HG03103 (cell line): Measurements from ENCODE around the gene SLC34A2.
"Not testable (repeated sequence)": the region's sequence is repeated elsewhere in the genome, so short reads cannot be mapped to it uniquely, and the experiment has no call there.

Experiments used
- ATAC-seq: cut with Tn5 transposase; IDR thresholded peaks from one replicate; pipeline ENCODE4 v1.9.1; 2021; ENCODE audit warnings: low read depth; ENCODE audit not compliant: unreplicated experiment

The SLC34A2 gene

GRCh38 chr4:25658357-25658771 lies 2.7 kb downstream of the SLC34A2 start:
- ATAC-seq: no peak

GRCh38 chr4:25658777-25659176 lies 3.1 kb downstream of the SLC34A2 start:
- ATAC-seq: no peak

GRCh38 chr4:25661441-25661840 lies 5.8 kb downstream of the SLC34A2 start:
- not testable (repeated sequence) for ATAC-seq

- ATAC-seq: no peak
Observed at GRCh38 chr4:25662306-25662705, 6.7 kb downstream of the SLC34A2 start.

- ATAC-seq: no peak
Observed at GRCh38 chr4:25663781-25664180, 8.1 kb downstream of the SLC34A2 start.

- no peak for ATAC-seq
Observed at GRCh38 chr4:25666031-25666630, 10.5 kb downstream of the SLC34A2 start.

- ATAC-seq: no peak
Observed at GRCh38 chr4:25667931-25668557, 12.4 kb downstream of the SLC34A2 start.

GRCh38 chr4:25670991-25671390 lies 15.3 kb downstream of the SLC34A2 start:
- ATAC-seq: no peak

GRCh38 chr4:25672756-25673155 lies 17.1 kb downstream of the SLC34A2 start:
- ATAC-seq: no peak

GRCh38 chr4:25674386-25674785 lies 18.7 kb downstream of the SLC34A2 start:
- no peak for ATAC-seq

GRCh38 chr4:25676221-25676620 lies 20.6 kb downstream of the SLC34A2 start:
- ATAC-seq: no peak

GRCh38 chr4:25677157-25677556 lies 21.5 kb downstream of the SLC34A2 start:
- ATAC-seq: no peak

- ATAC-seq: no peak
Observed at GRCh38 chr4:25677943-25678342, 22.3 kb downstream of the SLC34A2 start.

GRCh38 chr4:25687773-25688172 lies 32.1 kb downstream of the SLC34A2 start:
- no peak for ATAC-seq

GRCh38 chr4:25694466-25694865 lies 38.8 kb downstream of the SLC34A2 start:
- no peak for ATAC-seq

GRCh38 chr4:25696409-25696808 lies 40.8 kb downstream of the SLC34A2 start:
- ATAC-seq: no peak

- no peak for ATAC-seq
Observed at GRCh38 chr4:25697516-25697915, 41.9 kb downstream of the SLC34A2 start.

- ATAC-seq: no peak
Observed at GRCh38 chr4:25700661-25701060, 45.0 kb downstream of the SLC34A2 start.

- no peak for ATAC-seq
Observed at GRCh38 chr4:25702848-25703247, 47.2 kb downstream of the SLC34A2 start.

- ATAC-seq: no peak
Observed at GRCh38 chr4:25703731-25704388, 48.2 kb downstream of the SLC34A2 start.

GRCh38 chr4:25704516-25704915 lies 48.9 kb downstream of the SLC34A2 start:
- ATAC-seq: no peak

GRCh38 chr4:25710637-25711036 lies 55.0 kb downstream of the SLC34A2 start:
- no peak for ATAC-seq
